Effector memory CD4-positive, alpha-beta T cell (primary cell): ENCODE measurements around the gene NEAT1.

Experiments used
- DNase-seq, 3 donors: peaks; one replicate each; pipeline ENCODE4 v3.0.0-alpha.2; 2020
- H3K27ac ChIP-seq: 2 replicates; pipeline ENCODE4 v1.7.0; 2013; ENCODE audit warnings: mild to moderate bottlenecking, low read length, moderate library complexity; ENCODE audit not compliant: insufficient read depth, poor library complexity, severe bottlenecking
- H3K27me3 ChIP-seq: replicated peaks from 2 replicates; pipeline ENCODE4 v1.7.0; 2013; ENCODE audit warnings: mild to moderate bottlenecking, low read length; ENCODE audit not compliant: insufficient read depth, control insufficient read depth, poor library complexity, severe bottlenecking
- H3K36me3 ChIP-seq: 2 replicates; pipeline ENCODE4 v1.7.0; 2013; ENCODE audit warnings: mild to moderate bottlenecking, low read length, moderate library complexity; ENCODE audit not compliant: control insufficient read depth, insufficient read depth
- H3K4me1 ChIP-seq: 2 replicates; pipeline ENCODE4 v1.7.0; 2013; ENCODE audit warnings: low read length, mild to moderate bottlenecking; ENCODE audit not compliant: control insufficient read depth, insufficient read depth, poor library complexity, severe bottlenecking
- H3K4me3 ChIP-seq: 2 replicates; pipeline ENCODE4 v1.7.0; 2013; ENCODE audit warnings: low read length, low read depth, mild to moderate bottlenecking; ENCODE audit not compliant: insufficient read depth, poor library complexity, severe bottlenecking
- H3K9me3 ChIP-seq: 2 replicates; pipeline ENCODE4 v1.7.0; 2013; ENCODE audit warnings: mild to moderate bottlenecking, low read length, moderate library complexity; ENCODE audit not compliant: control insufficient read depth

Gene NEAT1

GRCh38 chr11:65379698-65380459, 42.7 kb upstream of the NEAT1 start:
- Histone ChIP-seq H3K4me1 (peaks cover 32% of the 10 kb centered on the region), H3K27ac (no peak overlapping the region), H3K27me3 (no peaks in the 10 kb centered on the region), H3K4me3 (no peak overlapping the region), H3K9me3 (no peaks in the 10 kb centered on the region), H3K36me3 (peaks cover 12% of the 10 kb centered on the region)
- no peak for DNase-seq

- H3K36me3 ChIP-seq: peaks cover 12% of the 10 kb centered on the region
- no peak overlapping the region for H3K27ac ChIP-seq
- H3K27me3 ChIP-seq: no peaks in the 10 kb centered on the region
- H3K9me3 ChIP-seq: no peaks in the 10 kb centered on the region
- no peak for DNase-seq
- no peak overlapping the region for H3K4me3 ChIP-seq
- peaks cover 39% of the 10 kb centered on the region for H3K4me1 ChIP-seq
Measured at GRCh38 chr11:65380460-65381119, 42.0 kb upstream of the NEAT1 start.

GRCh38 chr11:65381716-65382032, 40.9 kb upstream of the NEAT1 start:
- peak overlapping the region; percentile 87 for H3K27ac ChIP-seq
- peak overlapping the region; percentile 54 for H3K4me3 ChIP-seq
- peaks cover 46% of the 10 kb centered on the region for H3K4me1 ChIP-seq
- H3K36me3 ChIP-seq: peaks cover 12% of the 10 kb centered on the region
- no peak for DNase-seq
- no peaks in the 10 kb centered on the region for H3K27me3 ChIP-seq
- no peaks in the 10 kb centered on the region for H3K9me3 ChIP-seq

GRCh38 chr11:65382033-65382803, 40.4 kb upstream of the NEAT1 start, which contains the start of gene SLC25A45:
TSS of gene SLC25A45 (minus strand) at chr11:65382646. CDS start at chr11:65381951, 695 bp downstream.
- Histone ChIP-seq H3K27me3 (no peaks in the 10 kb centered on the region), H3K4me1 (peaks cover 46% of the 10 kb centered on the region)
- peak; percentile 83 to 92 (median 87) for DNase-seq

GRCh38 chr11:65382804-65383368, 39.7 kb upstream of the NEAT1 start:
- Histone ChIP-seq H3K36me3 (peaks cover 12% of the 10 kb centered on the region), H3K4me3 (peak overlapping the region; percentile 54), H3K4me1 (peaks cover 53% of the 10 kb centered on the region), H3K9me3 (no peaks in the 10 kb centered on the region), H3K27ac (peak overlapping the region; percentile 87), H3K27me3 (no peaks in the 10 kb centered on the region)
- DNase-seq: no peak

More at GRCh38 chr11:65382033-65382803, 40.4 kb upstream of the NEAT1 start, which contains the start of gene SLC25A45:
- Histone ChIP-seq H3K27ac (peak within 1 kb of the TSS; percentile 87), H3K36me3 (peaks cover 12% of the 10 kb centered on the region), H3K4me3 (peak within 1 kb of the TSS; percentile 54), H3K9me3 (no peaks in the 10 kb centered on the region)

GRCh38 chr11:65383778-65384177, 38.8 kb upstream of the NEAT1 start:
- Histone ChIP-seq H3K4me3 (no peak overlapping the region), H3K27ac (peak overlapping the region; percentile 87), H3K9me3 (no peaks in the 10 kb centered on the region), H3K36me3 (peaks cover 12% of the 10 kb centered on the region), H3K4me1 (peaks cover 61% of the 10 kb centered on the region), H3K27me3 (no peaks in the 10 kb centered on the region)
- no peak for DNase-seq

GRCh38 chr11:65384301-65384889, 38.2 kb upstream of the NEAT1 start:
- peak in 1 of 3 donors; percentile 10 for DNase-seq
- H3K27me3 ChIP-seq: no peaks in the 10 kb centered on the region
- H3K9me3 ChIP-seq: no peaks in the 10 kb centered on the region
- H3K27ac ChIP-seq: peak overlapping the region; percentile 87
- H3K36me3 ChIP-seq: peaks cover 11% of the 10 kb centered on the region
- peaks cover 67% of the 10 kb centered on the region for H3K4me1 ChIP-seq
- H3K4me3 ChIP-seq: no peak overlapping the region

- Histone ChIP-seq H3K4me3 (peak within 1 kb of the TSS; percentile 98), H3K36me3 (peaks cover 4% of the 10 kb centered on the region)
Measured at GRCh38 chr11:65386307-65387140, 36.1 kb upstream of the NEAT1 start, which contains the start of gene FRMD8. TSS of gene FRMD8 (plus strand) at chr11:65386637. CDS start at chr11:65387037, 400 bp downstream.

GRCh38 chr11:65388731-65389130, 33.9 kb upstream of the NEAT1 start:
- no peaks in the 10 kb centered on the region for H3K9me3 ChIP-seq
- peaks cover 7% of the 10 kb centered on the region for H3K36me3 ChIP-seq
- peaks cover 58% of the 10 kb centered on the region for H3K4me1 ChIP-seq
- no peak overlapping the region for H3K27ac ChIP-seq
- no peaks in the 10 kb centered on the region for H3K27me3 ChIP-seq
- no peak for DNase-seq
- no peak overlapping the region for H3K4me3 ChIP-seq

More at GRCh38 chr11:65386307-65387140, 36.1 kb upstream of the NEAT1 start, which contains the start of gene FRMD8:
- H3K27me3 ChIP-seq: no peaks in the 10 kb centered on the region
- H3K27ac ChIP-seq: peak within 1 kb of the TSS; percentile 97
- peaks cover 75% of the 10 kb centered on the region for H3K4me1 ChIP-seq
- peak; percentile 83 to 89 (median 87) for DNase-seq
- H3K9me3 ChIP-seq: no peaks in the 10 kb centered on the region
